Effector memory CD8-positive, alpha-beta T cell (primary cell): ENCODE data around the gene GALNT10.

Experiments
- ATAC-seq: fragments of 150-1000 bp; cut with Tn5 transposase; replicated peaks from 2 replicates; pipeline ENCODE4 v1.10.0; 2021; ENCODE audit warnings: mild to moderate bottlenecking, moderate library complexity
- DNase-seq, 3 experiments: peaks; one replicate each; pipeline ENCODE4 v3.0.0; 2021
- H3K27ac Mint-ChIP-seq, 2 donors: one replicate each; pipeline ENCODE4 v1.8.0; 2022; ENCODE audit warnings: mild to moderate bottlenecking in 2 of 2, mixed read lengths in 2 of 2, moderate library complexity in 2 of 2
- H3K27me3 Mint-ChIP-seq, 2 donors: one replicate each; pipeline ENCODE4 v1.8.0; 2022; ENCODE audit warnings: mixed read lengths in 2 of 2
- H3K36me3 Mint-ChIP-seq: one replicate; pipeline ENCODE4 v1.8.0; 2022; ENCODE audit warnings: mild to moderate bottlenecking, moderate library complexity, mixed read lengths; ENCODE audit not compliant: insufficient read depth
- H3K4me1 Mint-ChIP-seq, 2 donors: one replicate each; pipeline ENCODE4 v1.8.0; 2022; ENCODE audit warnings: low read depth in 2 of 2, mixed read lengths in 2 of 2
- H3K4me3 Mint-ChIP-seq, 2 donors: one replicate each; pipeline ENCODE4 v1.8.0; 2022; ENCODE audit warnings: mild to moderate bottlenecking in 2 of 2, mixed read lengths in 2 of 2, moderate library complexity in 2 of 2
- H3K9me3 Mint-ChIP-seq, 2 donors: one replicate each; pipeline ENCODE4 v1.8.0; 2022; ENCODE audit warnings: mixed read lengths in 2 of 2

GALNT10 gene

GRCh38 chr5:154191467-154192261, 1.1 kb downstream of the GALNT10 start:
- H3K9me3 Mint-ChIP-seq, result no peaks in the 10 kb centered on the region
- peak overlapping the region; percentile 67 to 93 for H3K27ac Mint-ChIP-seq
- DNase-seq, result no peak
- H3K4me3 Mint-ChIP-seq, result peak overlapping the region; percentile 93 to 94
- peaks cover 43% of the 10 kb centered on the region in 2 donors for H3K4me1 Mint-ChIP-seq
- ATAC-seq, result no peak
- peaks cover 25% of the 10 kb centered on the region for H3K36me3 Mint-ChIP-seq
- no peaks in the 10 kb centered on the region for H3K27me3 Mint-ChIP-seq

- Mint-ChIP-seq H3K9me3 (no peaks in the 10 kb centered on the region), H3K4me3 (peak overlapping the region; percentile 45 to 94), H3K4me1 (peaks cover 59% of the 10 kb centered on the region in 2 donors), H3K27me3 (no peaks in the 10 kb centered on the region), H3K36me3 (peaks cover 25% of the 10 kb centered on the region), H3K27ac (peak overlapping the region; percentile 67 to 93)
- ATAC-seq (no peak), DNase-seq (no peak)
These were observed 2.8 kb downstream of the GALNT10 start for GRCh38 chr5:154193283-154193682.

GRCh38 chr5:154193701-154194121, 3.2 kb downstream of the GALNT10 start:
- DNase-seq (no peak), ATAC-seq (no peak)
- no peak overlapping the region for H3K4me3 Mint-ChIP-seq
- no peaks in the 10 kb centered on the region for H3K27me3 Mint-ChIP-seq
- H3K27ac Mint-ChIP-seq, result peak overlapping the region in 1 of 2 donors; percentile 93
- peaks cover 25% of the 10 kb centered on the region for H3K36me3 Mint-ChIP-seq
- no peaks in the 10 kb centered on the region for H3K9me3 Mint-ChIP-seq
- H3K4me1 Mint-ChIP-seq, result peaks cover 63% of the 10 kb centered on the region in 2 donors

GRCh38 chr5:154194345-154195329, 4.1 kb downstream of the GALNT10 start:
- Mint-ChIP-seq H3K4me3 (no peak overlapping the region), H3K27me3 (no peaks in the 10 kb centered on the region), H3K36me3 (peaks cover 24% of the 10 kb centered on the region), H3K27ac (peak overlapping the region; percentile 82 to 94), H3K9me3 (no peaks in the 10 kb centered on the region), H3K4me1 (peaks cover 63 to 65% of the 10 kb centered on the region in 2 donors)
- ATAC-seq (no peak), DNase-seq (no peak)

- peak overlapping the region in 1 of 2 donors; percentile 67 for H3K4me3 Mint-ChIP-seq
- H3K36me3 Mint-ChIP-seq, result peaks cover 22% of the 10 kb centered on the region
- H3K9me3 Mint-ChIP-seq, result no peaks in the 10 kb centered on the region
- H3K27me3 Mint-ChIP-seq, result no peaks in the 10 kb centered on the region
- DNase-seq (no peak), ATAC-seq (no peak)
- H3K27ac Mint-ChIP-seq, result peak overlapping the region; percentile 84 to 94
- peaks cover 69 to 72% of the 10 kb centered on the region in 2 donors for H3K4me1 Mint-ChIP-seq
These were observed 5.7 kb downstream of the GALNT10 start for GRCh38 chr5:154196281-154196680.

- Mint-ChIP-seq H3K4me1 (peaks cover 68 to 71% of the 10 kb centered on the region in 2 donors), H3K27ac (peak overlapping the region; percentile 84 to 94), H3K9me3 (no peaks in the 10 kb centered on the region), H3K27me3 (no peaks in the 10 kb centered on the region), H3K4me3 (peak overlapping the region; percentile 64 to 67), H3K36me3 (peaks cover 16% of the 10 kb centered on the region)
- ATAC-seq (no peak), DNase-seq (no peak)
These were observed 6.6 kb downstream of the GALNT10 start for GRCh38 chr5:154196955-154197652.

- H3K4me3 Mint-ChIP-seq, result peak overlapping the region; percentile 64 to 67
These were observed 7.4 kb downstream of the GALNT10 start for GRCh38 chr5:154197801-154198491.

GRCh38 chr5:154198611-154199230, 8.2 kb downstream of the GALNT10 start:
- peak overlapping the region; percentile 84 to 94 for H3K27ac Mint-ChIP-seq
- no peaks in the 10 kb centered on the region for H3K27me3 Mint-ChIP-seq
- peaks cover 16% of the 10 kb centered on the region for H3K36me3 Mint-ChIP-seq
- ATAC-seq (no peak), DNase-seq (no peak)
- H3K4me3 Mint-ChIP-seq, result peak overlapping the region; percentile 64 to 67
- H3K9me3 Mint-ChIP-seq, result no peaks in the 10 kb centered on the region
- peaks cover 70 to 74% of the 10 kb centered on the region in 2 donors for H3K4me1 Mint-ChIP-seq

More at GRCh38 chr5:154197801-154198491, 7.4 kb downstream of the GALNT10 start:
- Mint-ChIP-seq H3K9me3 (no peaks in the 10 kb centered on the region), H3K36me3 (peaks cover 16% of the 10 kb centered on the region), H3K27me3 (no peaks in the 10 kb centered on the region), H3K27ac (peak overlapping the region; percentile 84 to 94), H3K4me1 (peaks cover 67 to 71% of the 10 kb centered on the region in 2 donors)
- DNase-seq, result peak; percentile 51 to 59 (median 57)
- ATAC-seq, result peak; percentile 89

- H3K36me3 Mint-ChIP-seq, result peaks cover 15% of the 10 kb centered on the region
- no peak for ATAC-seq
- no peaks in the 10 kb centered on the region for H3K9me3 Mint-ChIP-seq
- peak overlapping the region; percentile 84 to 94 for H3K27ac Mint-ChIP-seq
- no peak for DNase-seq
- H3K4me3 Mint-ChIP-seq, result peak overlapping the region; percentile 50 to 67
- H3K4me1 Mint-ChIP-seq, result peaks cover 72 to 77% of the 10 kb centered on the region in 2 donors
- H3K27me3 Mint-ChIP-seq, result no peaks in the 10 kb centered on the region
These were observed 8.7 kb downstream of the GALNT10 start for GRCh38 chr5:154199263-154199662.

- peak overlapping the region; percentile 84 to 94 for H3K27ac Mint-ChIP-seq
- no peak for DNase-seq
- H3K36me3 Mint-ChIP-seq, result peaks cover 12% of the 10 kb centered on the region
- no peaks in the 10 kb centered on the region for H3K9me3 Mint-ChIP-seq
- peaks cover 75 to 81% of the 10 kb centered on the region in 2 donors for H3K4me1 Mint-ChIP-seq
- no peak for ATAC-seq
- H3K27me3 Mint-ChIP-seq, result no peaks in the 10 kb centered on the region
- peak overlapping the region; percentile 50 to 67 for H3K4me3 Mint-ChIP-seq
These were observed 9.2 kb downstream of the GALNT10 start for GRCh38 chr5:154199671-154200220.

- peak overlapping the region; percentile 84 to 94 for H3K27ac Mint-ChIP-seq
- no peak for DNase-seq
- peak overlapping the region in 1 of 2 donors; percentile 67 for H3K4me3 Mint-ChIP-seq
- ATAC-seq, result no peak
- H3K4me1 Mint-ChIP-seq, result peaks cover 79 to 81% of the 10 kb centered on the region in 2 donors
- H3K36me3 Mint-ChIP-seq, result peaks cover 9% of the 10 kb centered on the region
- H3K9me3 Mint-ChIP-seq, result no peaks in the 10 kb centered on the region
- no peaks in the 10 kb centered on the region for H3K27me3 Mint-ChIP-seq
These were observed 9.7 kb downstream of the GALNT10 start for GRCh38 chr5:154200221-154200620.
